ENCODE data around the gene PPA2.

DNA sequence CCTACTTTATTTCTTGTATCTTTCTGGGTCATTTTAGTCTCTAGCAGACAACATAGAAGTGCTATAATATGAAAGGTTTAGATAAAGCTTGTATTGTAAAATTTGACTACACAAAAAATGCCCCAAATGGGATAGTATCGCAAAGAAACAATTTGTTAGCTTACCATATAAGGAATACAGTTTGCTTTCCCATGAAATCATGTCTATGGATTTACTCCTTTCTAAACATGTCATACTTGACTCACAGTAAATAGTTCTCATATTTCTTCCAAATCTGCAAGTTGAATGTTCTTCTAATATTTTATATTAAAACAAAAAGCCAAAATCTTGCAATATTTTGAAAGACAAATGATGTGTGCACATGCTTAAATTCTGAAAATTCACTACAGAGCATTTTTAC lies 103.9 kb downstream of the PPA2 start:
- TF ChIP-seq, protein P1, sequence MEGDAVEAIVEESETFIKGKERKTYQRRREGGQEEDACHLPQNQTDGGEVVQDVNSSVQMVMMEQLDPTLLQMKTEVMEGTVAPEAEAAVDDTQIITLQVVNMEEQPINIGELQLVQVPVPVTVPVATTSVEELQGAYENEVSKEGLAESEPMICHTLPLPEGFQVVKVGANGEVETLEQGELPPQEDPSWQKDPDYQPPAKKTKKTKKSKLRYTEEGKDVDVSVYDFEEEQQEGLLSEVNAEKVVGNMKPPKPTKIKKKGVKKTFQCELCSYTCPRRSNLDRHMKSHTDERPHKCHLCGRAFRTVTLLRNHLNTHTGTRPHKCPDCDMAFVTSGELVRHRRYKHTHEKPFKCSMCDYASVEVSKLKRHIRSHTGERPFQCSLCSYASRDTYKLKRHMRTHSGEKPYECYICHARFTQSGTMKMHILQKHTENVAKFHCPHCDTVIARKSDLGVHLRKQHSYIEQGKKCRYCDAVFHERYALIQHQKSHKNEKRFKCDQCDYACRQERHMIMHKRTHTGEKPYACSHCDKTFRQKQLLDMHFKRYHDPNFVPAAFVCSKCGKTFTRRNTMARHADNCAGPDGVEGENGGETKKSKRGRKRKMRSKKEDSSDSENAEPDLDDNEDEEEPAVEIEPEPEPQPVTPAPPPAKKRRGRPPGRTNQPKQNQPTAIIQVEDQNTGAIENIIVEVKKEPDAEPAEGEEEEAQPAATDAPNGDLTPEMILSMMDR (IDR thresholded peaks at IDR 0.05 in 4 of 5, conservative IDR thresholded peaks at IDR 0.05 in 1 of 5), result no peak
- TF ChIP-seq POLR2A (IDR thresholded peaks at IDR 0.05), result no peak
